ENCODE data around the gene AIMP2.
"Not testable (repeated sequence)": the region's sequence is repeated elsewhere in the genome, so short reads cannot be mapped to it uniquely, and the experiment has no call there.

The AIMP2 gene

DNA sequence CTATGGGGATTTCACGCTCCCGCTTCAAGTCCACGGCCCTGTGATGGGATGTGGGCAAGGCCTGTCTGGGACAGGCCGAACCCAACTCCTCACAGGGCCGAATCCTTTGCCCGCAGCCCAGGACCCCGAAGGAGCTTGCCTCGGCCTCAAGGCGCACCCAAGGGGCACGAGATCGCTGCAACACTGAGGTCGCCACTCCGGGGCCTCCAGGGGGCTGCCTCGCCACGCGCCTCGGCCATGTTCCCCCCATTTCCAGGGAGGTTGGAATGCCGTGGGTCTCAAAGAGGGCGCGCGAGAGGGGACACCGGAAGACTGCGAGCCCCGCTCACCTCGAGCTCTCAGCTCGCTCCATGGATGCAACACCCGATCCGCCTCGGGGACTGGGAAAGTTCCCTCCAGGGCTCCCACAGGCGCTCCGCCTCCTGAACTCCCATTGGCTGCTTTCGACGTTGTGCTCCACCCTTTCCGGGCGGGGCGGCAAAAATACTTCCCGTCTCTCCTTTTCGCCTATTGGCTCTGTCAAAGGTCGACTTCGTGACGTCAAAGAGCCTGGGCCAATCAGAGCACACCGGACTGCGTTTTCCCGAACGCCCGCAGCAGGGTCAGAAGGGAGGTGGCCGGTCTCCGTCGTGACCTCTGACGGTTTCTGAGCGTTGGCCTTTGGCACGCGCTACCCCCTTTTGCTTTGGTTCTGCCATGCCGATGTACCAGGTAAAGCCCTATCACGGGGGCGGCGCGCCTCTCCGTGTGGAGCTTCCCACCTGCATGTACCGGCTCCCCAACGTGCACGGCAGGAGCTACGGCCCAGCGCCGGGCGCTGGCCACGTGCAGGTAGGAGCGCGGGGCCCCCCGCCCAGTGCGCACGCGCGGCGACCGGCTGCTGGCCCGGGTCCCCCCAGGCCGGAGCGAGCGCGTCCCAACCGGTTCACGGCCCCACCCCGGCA lies at the start of gene AIMP2, which contains the start of gene PMS2:
TSS of gene AIMP2 (plus strand) at position 605 of the 944 bp plus-strand sequence. CDS start at position 697, 92 bp downstream.
TSS of gene PMS2 (minus strand) at position 382 of the 944 bp plus-strand sequence. CDS start at position 352, 30 bp downstream.
- DNase-seq, result peak; percentile 97

DNA sequence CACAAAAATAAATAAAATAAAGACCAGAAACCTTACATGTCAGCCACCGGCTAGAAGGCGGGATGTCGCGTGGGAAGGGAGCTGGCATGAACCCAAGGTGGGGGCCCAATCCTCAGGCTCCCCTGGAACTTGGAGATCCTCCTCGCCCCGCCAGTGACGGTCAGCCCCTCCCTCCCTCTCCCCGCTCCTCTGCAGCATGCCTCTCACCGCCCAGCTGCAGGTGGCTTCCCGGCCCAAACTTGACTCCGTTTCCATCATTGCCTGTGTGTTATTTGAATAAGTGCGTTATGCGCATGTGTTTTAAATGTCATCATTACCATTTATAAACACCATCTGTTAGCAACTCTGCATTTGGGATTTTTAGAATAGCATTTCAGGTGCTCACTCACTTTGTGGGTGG lies 45.9 kb upstream of the AIMP2 start:
- not testable (repeated sequence) for DNase-seq

DNA sequence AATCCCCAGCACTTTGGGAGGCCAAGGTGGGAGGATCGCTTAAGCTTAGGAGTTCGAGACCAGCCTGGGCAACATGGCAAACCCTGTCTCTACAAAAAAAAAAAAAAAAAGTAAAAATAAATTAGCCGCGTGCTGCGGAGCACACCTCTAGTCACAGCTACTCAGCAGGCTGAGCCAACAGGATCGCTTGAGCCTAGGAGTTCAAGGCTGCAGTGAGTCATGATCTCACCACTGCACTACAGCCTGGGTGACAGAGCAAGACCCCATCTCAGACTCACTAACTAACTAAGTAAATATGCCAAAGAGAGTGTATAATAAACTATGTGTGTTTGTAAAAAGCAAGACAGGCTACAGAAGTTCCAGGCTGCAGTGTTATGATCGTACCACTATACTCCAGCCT lies 45.3 kb upstream of the AIMP2 start:
- not testable (repeated sequence) for DNase-seq

DNA sequence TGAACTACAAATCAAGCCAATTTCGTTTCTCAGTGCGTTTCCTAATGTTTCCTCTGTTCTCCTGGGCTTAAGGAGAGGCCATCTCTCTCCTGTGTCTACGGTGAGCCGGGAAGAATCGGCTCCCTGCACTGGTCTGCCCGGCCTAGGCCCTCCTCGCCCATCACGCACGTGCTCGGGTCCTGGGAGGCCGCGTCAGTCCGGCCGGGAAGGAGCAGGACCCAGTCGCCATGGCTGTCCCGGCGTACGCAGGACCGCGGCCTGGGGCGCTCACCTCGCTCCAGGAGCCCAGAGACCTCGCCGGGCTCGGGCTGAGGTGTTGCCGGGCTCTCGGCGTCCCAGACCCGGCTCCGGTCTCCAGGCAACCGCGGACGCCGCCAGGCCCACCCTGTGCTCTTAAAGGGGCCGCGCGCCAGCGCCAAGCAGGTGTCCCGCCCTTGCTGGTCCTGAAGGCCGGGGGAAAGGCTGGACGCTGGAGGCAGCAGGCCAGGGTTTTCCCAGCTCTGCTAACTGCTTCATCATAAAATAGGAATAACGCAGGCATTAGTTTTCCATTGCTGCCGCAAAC lies 38.6 kb upstream of the AIMP2 start, which contains the start of gene RSPH10B:
TSS of gene RSPH10B (minus strand) at position 343 of the 565 bp plus-strand sequence. CDS start 3,573 bp downstream, outside the sequence.
- DNase-seq, result not testable (repeated sequence)

DNA sequence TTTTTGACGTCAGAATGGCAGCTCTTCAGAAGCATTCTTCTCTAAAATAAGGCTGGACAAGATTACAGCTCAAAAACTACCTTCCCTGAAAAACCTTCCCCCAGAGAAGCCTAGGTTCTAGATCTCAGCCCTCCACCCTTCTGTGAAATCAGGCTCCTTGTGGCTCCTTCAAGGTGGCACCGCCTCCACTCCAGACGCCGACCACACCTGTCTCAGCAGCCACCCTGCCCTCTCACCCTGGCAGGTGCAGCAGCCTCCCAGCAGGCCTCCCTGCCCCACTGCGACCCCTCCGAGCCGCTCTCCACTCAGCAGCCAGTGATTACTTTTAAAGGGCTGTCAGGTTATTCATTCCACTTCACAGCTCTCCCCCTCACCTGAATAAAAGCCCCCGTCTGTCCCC lies 35.5 kb upstream of the AIMP2 start:
- not testable (repeated sequence) for DNase-seq

DNA sequence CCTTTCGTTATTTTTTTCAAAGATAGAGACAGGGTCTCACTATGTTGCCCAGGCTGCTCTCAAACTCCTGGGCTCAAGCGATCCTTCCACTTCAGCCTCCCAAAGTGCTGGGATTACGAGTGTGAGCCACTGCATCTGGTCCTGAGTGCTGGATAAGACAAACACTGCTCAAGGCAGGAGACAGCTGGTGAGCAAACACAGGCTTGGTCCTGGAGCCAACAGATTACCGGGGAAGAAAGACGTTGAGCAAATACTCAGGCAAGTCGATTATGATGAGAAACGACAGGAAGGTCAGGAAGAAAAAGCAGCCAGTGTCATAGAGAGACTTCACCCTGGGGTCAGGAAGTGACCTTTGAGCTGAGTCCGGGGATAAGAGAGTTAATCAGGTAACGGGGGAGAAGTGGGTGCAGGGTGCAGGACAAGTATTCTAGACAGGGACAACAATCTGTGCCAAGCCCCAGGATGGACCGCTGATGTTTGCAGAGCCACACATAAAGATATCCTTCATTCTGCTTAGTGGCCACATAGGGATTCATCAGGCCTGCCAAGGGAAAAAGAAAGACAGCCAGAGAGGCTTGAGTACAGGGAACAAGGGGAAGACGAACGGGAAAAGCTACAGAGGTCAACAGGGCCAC lies 29.3 kb upstream of the AIMP2 start:
- not testable (repeated sequence) for DNase-seq

DNA sequence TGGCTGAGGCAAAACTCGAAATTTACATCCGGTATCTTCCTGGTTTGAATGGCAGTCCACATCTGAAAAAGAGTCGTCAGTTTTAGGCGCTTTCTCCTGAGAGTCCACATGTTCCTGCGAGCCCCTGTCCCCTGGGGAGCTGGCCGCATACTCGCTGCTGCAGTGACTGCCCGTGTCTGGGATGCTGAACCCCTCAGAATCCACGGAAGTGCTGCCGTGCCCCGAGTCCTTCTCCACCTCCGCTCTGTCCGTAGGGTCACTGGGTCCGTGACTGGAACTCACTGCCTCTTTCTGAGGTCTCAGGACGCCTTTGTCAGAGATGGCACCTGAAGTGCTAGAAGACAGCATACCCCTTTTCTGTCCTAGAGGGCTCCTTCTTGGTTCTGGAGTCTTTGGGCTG lies 22.0 kb upstream of the AIMP2 start:
- not testable (repeated sequence) for DNase-seq

DNA sequence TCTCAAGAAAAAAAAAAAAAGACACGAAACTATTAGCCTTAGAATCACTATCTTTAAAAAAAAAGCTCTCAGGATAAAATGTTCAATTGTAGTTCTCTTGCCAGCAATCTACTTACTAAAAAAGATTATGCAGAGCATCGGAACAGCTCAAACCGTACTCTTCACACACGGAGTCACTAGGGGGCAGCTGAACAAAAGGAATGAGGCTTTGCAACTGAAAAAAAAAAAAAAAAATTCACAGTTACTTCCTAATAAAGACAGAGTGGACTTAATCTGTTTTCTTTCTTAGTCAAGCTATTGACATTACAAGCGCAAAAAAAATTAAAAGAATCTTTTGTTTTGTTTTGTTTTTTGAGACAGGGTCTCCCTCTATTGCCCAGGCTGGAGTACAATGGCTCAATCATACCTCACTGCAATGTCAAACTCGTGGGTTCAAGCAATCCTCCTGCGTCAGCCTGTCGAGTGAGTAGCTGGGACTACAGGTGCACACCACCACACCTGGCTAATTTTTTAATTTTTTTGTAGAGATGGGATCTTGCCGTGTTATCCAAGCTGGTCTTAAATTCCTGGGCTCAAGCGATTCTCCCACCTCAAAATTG lies 11.8 kb upstream of the AIMP2 start:
- DNase-seq, result peak; percentile 40

DNA sequence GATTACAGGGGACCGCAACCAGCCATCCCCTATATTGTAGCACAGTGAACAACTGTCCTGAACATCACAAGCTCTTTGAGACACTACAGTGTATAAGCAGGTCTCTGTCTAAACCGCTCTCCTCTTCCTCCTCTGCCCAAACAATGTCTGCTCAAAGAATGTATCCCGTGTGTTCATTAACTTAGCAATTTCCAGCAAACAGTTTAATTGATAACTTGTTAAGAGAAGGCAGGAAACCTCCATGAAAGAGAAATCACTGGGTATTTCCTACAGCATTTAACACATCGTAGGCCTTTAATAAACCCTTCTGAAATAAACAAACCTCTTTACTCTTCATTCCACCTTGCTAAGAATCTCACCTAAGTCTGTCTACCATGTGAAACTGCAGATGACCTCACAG lies 1.7 kb upstream of the AIMP2 start:
- no peak for DNase-seq

DNA sequence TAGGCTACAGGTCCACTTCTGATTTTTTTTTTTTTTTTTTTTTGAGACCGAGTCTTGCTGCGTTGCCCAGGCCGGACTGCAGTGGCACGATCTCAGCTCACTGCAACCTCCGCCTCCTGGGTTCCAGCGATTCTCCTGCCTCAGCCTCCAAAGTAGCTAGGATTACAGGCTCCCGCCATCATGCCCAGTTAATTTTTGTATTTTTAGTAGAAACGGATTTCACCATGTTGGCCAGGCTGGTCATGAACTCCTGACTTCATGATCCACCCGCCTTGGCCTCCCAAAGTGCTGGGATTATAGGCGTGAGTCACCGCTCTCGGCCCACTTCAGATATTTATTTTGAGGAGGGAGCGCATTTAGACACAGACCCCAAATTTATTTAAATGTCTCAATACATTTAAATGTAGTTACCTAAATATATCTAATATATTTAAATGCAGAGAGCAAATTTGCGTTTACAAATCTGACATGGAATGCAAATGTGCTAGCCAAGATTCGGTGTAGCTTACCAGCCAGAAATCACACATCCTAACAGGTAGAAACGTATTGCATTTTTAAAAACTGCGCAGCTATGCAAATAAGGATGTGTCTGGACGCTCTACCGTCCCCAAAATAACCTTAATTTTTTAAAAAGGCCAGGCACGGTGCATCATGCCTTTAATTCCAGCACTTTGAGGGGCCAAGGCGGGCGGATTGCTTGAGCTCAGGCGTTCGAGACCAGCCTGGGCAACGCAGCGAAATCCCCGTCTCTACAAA lies 1.1 kb upstream of the AIMP2 start:
- not testable (repeated sequence) for DNase-seq

DNA sequence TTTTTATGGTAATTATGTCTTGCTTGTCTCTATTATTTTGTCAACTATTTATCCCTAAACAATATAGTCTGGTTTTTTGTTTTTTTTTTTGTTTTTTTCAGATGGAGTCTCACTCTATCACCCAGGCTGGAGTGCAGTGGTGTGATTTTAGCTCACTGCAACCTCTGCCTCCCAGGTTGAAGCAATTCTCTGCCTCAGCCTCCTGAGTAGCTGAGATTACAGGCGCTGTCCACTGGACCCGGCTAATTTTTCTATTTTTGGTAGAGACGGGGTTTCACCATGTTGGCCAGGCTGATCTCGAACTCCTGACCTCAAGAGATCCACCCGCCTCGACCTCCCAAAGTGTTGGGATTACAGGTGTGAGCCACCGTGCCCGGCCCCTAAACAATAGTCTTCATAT lies 1.3 kb downstream of the AIMP2 start:
- DNase-seq, result not testable (repeated sequence)

DNA sequence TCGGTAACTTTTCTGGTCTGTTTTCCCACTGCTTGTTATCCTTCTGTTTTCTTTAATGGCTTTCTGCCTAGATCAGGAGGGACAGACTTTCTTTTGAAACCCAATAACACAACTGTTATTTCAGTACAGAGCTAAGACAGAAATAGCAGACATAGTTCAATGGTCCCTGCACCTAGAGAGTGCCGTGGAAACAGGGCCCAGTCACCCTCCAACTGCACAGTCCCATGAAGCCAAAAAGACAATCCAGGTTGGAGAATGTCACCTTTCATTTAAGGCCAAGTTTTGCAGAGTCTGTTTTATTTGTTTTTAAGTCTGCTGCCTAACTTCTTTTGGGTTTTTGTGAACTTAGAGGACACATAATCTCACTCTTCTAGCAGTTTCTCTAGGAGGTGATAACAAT lies 2.5 kb downstream of the AIMP2 start:
- no peak for DNase-seq

DNA sequence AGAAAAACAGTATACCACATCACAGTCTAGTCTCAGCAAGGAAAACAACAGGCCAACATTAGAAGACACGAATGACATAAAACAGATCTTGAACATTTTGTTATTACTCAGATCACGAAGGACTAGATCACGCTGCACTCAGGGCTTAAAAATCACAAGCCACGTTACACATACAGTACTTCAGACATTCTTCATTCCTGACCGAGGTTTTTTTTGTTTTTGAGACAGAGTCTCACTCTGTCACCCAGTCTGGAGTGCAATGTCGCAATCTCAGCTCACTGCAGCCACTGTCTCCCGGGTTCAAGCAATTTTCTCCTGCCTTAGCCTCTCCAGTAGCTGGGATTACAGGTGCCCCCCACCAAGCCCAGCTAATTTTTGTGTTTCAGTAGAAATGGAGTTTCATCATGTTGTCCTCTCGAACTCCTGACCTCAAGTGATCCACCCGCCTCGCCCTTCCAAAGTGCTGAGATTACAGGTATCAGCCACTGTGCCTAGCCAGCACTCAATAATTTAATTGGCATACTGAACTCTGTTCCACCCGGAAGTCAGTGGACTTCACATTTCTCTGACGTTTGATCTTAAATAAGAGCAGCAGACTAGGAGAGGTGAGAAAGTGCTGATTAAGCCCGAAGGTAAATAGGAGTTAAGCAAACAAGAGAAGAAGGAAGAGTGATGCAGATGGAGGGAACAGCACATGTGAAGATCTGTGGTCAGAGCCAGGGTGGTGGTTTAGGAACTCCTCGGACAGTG lies 3.5 kb downstream of the AIMP2 start:
- no peak for DNase-seq

DNA sequence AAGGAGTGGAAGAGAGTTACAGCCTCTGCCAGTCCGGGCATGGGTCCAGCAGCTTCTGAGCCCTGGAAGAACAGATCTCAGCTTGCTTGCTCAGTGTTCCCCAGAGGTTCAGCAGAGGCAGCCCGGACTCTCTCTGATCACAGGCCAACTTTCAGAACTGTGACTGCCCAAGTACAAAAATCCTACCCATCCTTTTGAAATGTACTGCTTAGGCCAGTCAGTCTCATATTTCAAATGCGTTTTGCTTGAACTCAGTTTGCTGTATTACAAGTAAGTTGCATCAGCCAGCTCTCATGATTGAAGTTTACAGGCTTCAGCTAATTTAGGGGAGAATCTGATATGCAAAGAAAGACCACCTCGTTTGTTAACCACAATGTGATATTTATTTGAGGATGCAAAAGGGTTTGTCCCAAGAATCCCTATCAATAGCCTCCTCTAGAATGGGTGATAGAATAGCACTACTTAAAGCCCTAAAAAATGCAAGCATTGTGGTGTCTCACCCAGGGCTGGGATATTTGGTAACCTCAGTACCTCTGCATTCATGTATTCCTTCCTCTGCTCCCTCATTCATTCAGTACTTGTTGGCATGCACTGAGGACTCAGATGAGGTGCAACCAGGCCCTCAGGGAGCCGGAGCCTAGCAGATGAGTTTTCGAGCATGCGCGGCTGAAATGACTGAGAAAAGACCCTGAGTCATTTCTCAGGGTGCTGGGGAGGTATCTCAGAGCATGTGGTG lies 7.0 kb downstream of the AIMP2 start:
- peak; percentile 84 for DNase-seq

DNA sequence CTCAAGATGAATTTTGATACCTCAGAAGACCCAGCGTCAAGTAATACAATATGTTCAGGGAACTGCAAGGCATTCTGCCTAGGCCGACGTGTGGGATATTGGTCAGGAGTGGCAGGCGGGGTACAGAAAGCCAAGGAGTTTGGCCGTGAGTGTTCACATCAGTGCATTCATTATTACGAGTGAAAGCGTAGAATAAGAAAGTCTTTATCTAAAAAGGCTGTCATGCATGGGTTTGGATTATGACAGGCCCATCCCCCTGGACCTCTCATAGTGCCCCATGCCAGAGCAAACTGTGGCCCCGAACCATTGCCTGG lies 7.5 kb downstream of the AIMP2 start:
- DNase-seq, result no peak

DNA sequence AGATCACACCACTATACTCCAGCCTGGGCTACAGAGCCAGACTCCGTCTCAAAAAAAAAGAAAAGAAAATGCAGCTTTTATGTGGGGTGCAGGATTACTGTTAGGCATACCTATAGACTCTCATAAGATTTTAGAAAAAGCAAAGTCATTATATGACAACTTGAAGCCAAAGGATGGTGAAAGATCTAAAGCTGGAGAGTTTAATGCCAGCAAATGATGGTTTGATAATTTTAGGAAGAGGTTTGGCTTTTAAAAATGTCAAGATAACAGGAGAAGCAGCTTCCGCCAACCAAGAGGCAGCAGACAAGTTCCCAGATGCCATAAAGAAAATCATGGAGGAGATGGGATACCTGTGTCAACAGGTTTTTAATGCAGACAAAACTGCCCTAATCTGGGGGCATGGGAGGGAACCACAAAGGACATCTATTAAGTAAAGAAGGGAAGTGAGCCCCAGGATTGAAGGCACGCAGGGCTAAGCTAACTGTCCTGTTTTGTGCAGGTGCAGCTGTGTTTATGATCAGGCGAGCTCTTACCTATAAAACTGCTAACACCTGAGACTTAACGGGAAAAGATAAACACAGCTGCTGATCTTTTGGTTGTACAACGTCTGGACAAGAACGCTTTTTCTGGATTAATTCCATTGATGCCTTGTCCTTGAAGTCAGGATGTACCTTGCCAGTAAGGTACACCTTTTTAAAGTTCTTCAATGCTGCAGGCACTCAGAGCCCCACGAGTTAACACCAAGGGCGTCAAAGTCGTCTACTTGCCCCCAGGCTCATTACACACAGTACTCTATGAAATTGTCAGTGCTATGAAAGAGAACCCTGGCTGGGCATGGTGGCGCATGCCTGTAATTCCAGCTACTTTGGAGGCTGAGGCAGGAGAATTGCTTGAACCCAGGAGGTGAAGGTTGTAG lies 11.6 kb downstream of the AIMP2 start:
- no peak for DNase-seq

DNA sequence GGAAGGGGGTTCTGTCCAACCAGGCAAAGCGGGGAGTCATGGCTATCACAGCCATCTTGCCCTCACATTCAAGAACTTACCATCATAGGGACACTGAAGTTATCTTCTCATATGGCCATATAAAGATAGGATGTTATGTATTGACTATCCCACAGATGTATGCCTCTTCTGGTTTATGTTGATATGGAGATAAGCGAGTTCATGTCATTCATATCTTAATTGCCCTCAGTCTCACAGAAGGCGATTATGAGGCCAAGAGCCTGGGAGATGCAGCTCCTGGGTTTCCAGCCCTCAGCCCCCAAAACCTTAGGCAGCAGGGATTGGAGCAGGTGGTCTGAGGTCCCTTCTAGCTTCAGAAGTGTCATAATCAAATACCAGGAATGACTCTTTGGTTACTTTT lies 13.6 kb downstream of the AIMP2 start:
- no peak for DNase-seq

DNA sequence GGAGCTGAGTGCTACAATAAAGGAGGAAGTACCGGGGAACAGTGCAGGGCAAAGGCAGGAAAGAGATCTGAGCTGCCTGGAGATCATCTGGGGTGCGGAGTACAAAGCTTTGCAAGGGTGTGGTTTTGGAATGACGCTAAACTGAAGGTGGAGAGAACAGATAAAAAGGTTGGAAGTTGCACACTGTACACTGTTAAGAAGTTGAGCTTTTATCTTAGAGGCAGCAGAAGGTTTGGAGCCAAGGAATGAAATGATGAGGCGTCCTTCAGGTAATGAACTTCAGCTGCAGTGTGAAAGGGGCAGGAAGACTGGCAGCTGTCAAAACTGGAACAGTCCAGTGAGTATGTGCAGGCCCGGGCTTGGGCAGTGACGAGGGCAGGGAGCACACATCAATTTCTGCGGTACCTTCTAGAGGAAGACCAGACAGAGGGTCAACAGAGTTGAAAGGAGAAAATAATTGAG lies 14.9 kb downstream of the AIMP2 start:
- no peak for DNase-seq

DNA sequence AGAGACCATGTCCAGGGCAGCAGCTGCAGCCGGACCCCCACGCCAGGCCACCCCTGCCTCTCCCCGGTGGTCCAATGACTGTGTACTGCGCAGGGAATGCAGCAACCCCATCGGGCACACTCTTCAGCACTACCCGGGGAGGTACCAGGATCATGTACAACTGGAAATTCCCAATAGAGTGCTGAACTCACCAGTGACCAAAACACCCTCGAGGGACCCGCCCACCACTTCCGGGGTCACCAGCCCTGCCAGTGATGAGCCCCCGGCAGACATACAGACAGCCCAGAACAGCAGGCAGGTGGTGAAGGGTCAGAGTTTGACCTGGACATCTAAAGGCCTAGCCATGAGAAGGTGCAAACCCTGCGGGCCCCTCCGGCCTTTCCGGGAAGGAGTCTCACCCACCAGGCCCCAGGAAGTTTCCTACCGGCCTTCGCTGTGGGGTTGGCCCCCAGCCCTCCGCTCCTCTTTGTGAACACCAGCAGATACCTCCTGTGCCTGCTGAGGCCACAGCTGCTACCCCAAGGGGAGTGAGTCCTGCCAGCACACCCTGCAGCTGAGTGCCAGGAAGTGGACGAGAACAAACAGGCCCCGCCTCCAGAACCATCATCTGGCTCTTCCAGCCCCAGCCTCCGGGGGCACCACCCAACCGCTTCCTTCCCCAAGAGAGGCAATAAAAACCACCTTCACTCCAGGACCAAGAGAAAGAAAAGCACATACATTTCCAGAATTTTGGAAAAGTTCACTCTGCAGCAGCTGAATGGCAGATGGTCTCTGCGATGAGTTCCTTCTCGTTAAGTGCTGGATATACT lies 17.1 kb downstream of the AIMP2 start:
- DNase-seq, result peak; percentile 39

All from left hindlimb (tissue), 1 donor.